Activated CD4-positive, alpha-beta T cell treated with anti-CD3 and anti-CD28 coated beads for 36 hours (primary cell): ENCODE data around the gene CDYL. TPM values are rescaled to one million over a fixed set of nuclear protein-coding genes. Genes with fewer than 3 reads are reported as not detected.
A peak's percentile ranks its signal among the peaks of the same experiment; 100 is the strongest.

Source experiments
- ATAC-seq: fragments of 200-7000 bp; cut with Tn5 transposase; one replicate; pipeline ENCODE4 v1.10.0; 2021; ENCODE audit warnings: mild to moderate bottlenecking, moderate library complexity
- CTCF ChIA-PET: fragments of 350-600 bp; sonication (Branson Sonifier 250); formaldehyde crosslinking; loops from one replicate; lab custom pipeline; 2021; ENCODE audit warnings: antibody characterized with exemption; lab: Charles Lee
- POLR2A ChIA-PET: fragments of 350-600 bp; sonication (Branson Sonifier 250); formaldehyde crosslinking; loops from one replicate; lab custom pipeline; 2021; ENCODE audit warnings: antibody characterized with exemption, inconsistent platforms; lab: Charles Lee
- DNase-seq: peaks from one replicate; pipeline ENCODE4 v3.0.0-alpha.2; 2020
- H3K27ac Mint-ChIP-seq: one replicate; pipeline ENCODE4 v1.8.0; 2021; ENCODE audit warnings: mixed read lengths
- H3K27me3 Mint-ChIP-seq: one replicate; pipeline ENCODE4 v1.8.0; 2021; ENCODE audit warnings: mixed read lengths
- H3K36me3 Mint-ChIP-seq: one replicate; pipeline ENCODE4 v1.8.0; 2021; ENCODE audit warnings: low read depth, mixed read lengths
- H3K4me1 Mint-ChIP-seq: one replicate; pipeline ENCODE4 v1.8.0; 2021; ENCODE audit warnings: mixed read lengths
- H3K4me3 Mint-ChIP-seq: one replicate; pipeline ENCODE4 v1.8.0; 2021; ENCODE audit warnings: mild to moderate bottlenecking, moderate library complexity, mixed read lengths
- H3K9me3 Mint-ChIP-seq: one replicate; pipeline ENCODE4 v1.8.0; 2021; ENCODE audit warnings: low read depth, mixed read lengths
- intact Hi-C, 2 experiments: fragments of 100-400 bp; cut with DNase I in 1 of 2; cut with micrococcal nuclease in 1 of 2; formaldehyde crosslinking; loops; one replicate each; pipeline versions ENCODE4 v1.14.2 to v1.15.1; 2022 to 2024; cut with DNase I, micrococcal nuclease
- total RNA-seq, 2 experiments: library from RNA; stranded (reverse); gene quantifications; one replicate each; pipeline ENCODE4 v1.2.3, GENCODE V29; 2021

The CDYL gene
- total RNA-seq, 2 experiments from 2014 or later = 22.1 to 33.7 TPM

DNA sequence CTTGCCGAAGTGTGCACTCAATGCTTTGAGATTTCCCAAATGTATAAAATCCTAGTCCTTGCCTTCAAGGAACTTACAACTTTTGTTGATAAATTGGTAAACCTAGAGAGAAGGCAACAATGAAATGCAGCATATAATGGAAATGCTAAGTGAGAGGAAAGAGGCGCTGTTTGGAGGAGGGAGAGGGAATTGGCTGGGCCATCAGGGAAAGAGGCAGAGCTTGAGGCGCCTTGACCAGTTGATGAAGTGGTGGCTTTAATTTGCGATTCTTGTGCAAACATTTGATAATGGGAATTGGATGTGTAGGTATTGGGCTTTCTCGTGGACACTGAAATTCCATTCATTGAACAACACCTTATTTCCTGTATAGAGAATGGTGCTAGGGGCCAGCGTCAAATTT lies 1.9 kb upstream of the CDYL start:
- ChIA-PET POLR2A (no interaction called here), CTCF (interaction anchor here (0.6 kb wide), 1 partner anchor 230 kb away, joined by 3 read pairs; no protein-coding TSS in a partner anchor)
- ATAC-seq = no peak
- H3K4me1 Mint-ChIP-seq = peaks cover 43% of the 10 kb centered on the region
- intact Hi-C loops = loop anchor here in 1 of 2 experiments (2.0 kb wide), 1 partner anchor 639 kb away; the partner anchor contains the start of gene ECI2
- peaks cover 17% of the 10 kb centered on the region for H3K9me3 Mint-ChIP-seq
- peaks cover 11% of the 10 kb centered on the region for H3K27me3 Mint-ChIP-seq
- no peak overlapping the region for H3K27ac Mint-ChIP-seq
- H3K4me3 Mint-ChIP-seq = peak overlapping the region; percentile 71
- no peak for DNase-seq
- H3K36me3 Mint-ChIP-seq = peaks cover 13% of the 10 kb centered on the region

DNA sequence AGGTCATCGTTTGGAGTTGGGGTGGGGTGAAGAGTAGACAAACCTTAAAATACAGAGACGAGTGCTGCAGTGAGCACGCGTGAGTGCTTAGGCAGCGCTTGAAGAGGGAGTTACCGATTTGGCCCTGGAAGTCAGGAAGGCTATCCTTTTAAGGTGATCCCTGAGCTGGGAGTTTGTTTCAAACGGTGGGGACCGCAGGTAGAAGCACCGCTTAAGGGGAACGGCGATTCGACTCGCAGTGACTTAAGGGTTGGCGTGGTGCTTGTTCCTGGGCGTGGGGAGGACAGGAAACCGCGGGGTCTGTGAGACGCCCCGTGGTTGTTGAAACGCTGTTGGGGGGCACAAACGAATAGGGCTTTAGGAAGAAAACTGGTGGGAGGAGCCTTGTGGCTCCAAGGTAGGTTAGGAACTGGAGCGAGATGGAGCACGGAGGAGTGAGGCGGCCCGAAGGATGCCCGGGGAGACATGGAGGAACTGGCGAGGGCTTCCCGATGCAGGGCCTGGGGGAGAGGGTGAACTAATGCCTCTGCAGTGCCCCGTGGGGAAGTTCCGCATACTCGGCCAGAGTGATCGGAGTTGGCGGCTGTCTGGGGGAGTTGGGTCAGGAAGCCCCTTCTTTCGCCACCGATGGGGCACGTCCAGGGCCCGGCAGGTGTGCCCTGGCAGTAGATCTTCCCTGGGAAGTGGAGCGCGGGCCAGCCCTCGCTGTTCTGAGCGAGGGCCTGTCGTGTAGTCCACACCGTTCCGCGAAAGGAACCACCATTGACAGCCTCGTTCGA lies 1.3 kb upstream of the CDYL start:
- peaks cover 45% of the 10 kb centered on the region for H3K4me1 Mint-ChIP-seq
- ChIA-PET CTCF (interaction anchor here (0.6 kb wide), 1 partner anchor 754 kb away, joined by 3 read pairs; a partner anchor contains a TSS), POLR2A (interaction anchor here (1.4 kb wide), 1 partner anchor 15 kb away, joined by 4 read pairs; no protein-coding TSS in a partner anchor)
- peak overlapping the region; percentile 71 for H3K4me3 Mint-ChIP-seq
- peak overlapping the region; percentile 37 for H3K27ac Mint-ChIP-seq
- H3K36me3 Mint-ChIP-seq = peaks cover 15% of the 10 kb centered on the region
- ATAC-seq (no peak), DNase-seq (no peak)
- H3K27me3 Mint-ChIP-seq = peaks cover 11% of the 10 kb centered on the region
- intact Hi-C loops = loop anchor here (2.0 to 5.0 kb wide), 6 partner anchors 128 to 1708 kb away; partner anchors contain the start of genes ECI2 (in 1 of the 2), RIPK1 (in 1 of the 2) and RPP40 (in 1 of the 2)
- peaks cover 19% of the 10 kb centered on the region for H3K9me3 Mint-ChIP-seq

- Mint-ChIP-seq H3K4me3 (peak overlapping the region; percentile 71), H3K36me3 (peaks cover 15% of the 10 kb centered on the region), H3K27me3 (peaks cover 11% of the 10 kb centered on the region), H3K9me3 (peaks cover 19% of the 10 kb centered on the region), H3K4me1 (peaks cover 51% of the 10 kb centered on the region), H3K27ac (peak overlapping the region; percentile 37)
- DNase-seq = peak; percentile 74
- ChIA-PET POLR2A (interaction anchor here (1.4 kb wide), 1 partner anchor 14 kb away, joined by 4 read pairs; no protein-coding TSS in a partner anchor), CTCF (interaction anchor here (0.6 kb wide), 1 partner anchor 755 kb away, joined by 3 read pairs; a partner anchor contains a TSS)
- ATAC-seq = peak; percentile 51
- intact Hi-C loops = loop anchor here (1.0 to 5.0 kb wide), 12 partner anchors 128 to 1708 kb away; partner anchors contain the start of genes RPP40 (in 2 of the 2), ECI2 (in 1 of the 2), FARS2 (in 1 of the 2) and RIPK1 (in 1 of the 2)
These were observed 592 bp upstream of the CDYL start for GRCh38 chr6:4775494-4776130.

GRCh38 chr6:4776493-4777393 lies 539 bp downstream of the CDYL start:
- intact Hi-C loops = loop anchor here (1.0 to 5.0 kb wide), 11 partner anchors 129 to 1709 kb away; partner anchors contain the start of genes RPP40 (in 2 of the 2), FARS2 (in 1 of the 2) and RIPK1 (in 1 of the 2)
- H3K4me1 Mint-ChIP-seq = peaks cover 63% of the 10 kb centered on the region
- peaks cover 11% of the 10 kb centered on the region for H3K27me3 Mint-ChIP-seq
- peak overlapping the region; percentile 92 for H3K27ac Mint-ChIP-seq
- ChIA-PET POLR2A (interaction anchor here (0.6 to 1.4 kb wide), 2 partner anchors 13 to 139 kb away, joined by 3 to 4 read pairs; no protein-coding TSS in a partner anchor), CTCF (interaction anchor here (1.4 kb wide), 1 partner anchor 24 kb away, joined by 4 read pairs; no protein-coding TSS in a partner anchor)
- H3K9me3 Mint-ChIP-seq = peaks cover 19% of the 10 kb centered on the region
- peak overlapping the region; percentile 81 for H3K4me3 Mint-ChIP-seq
- DNase-seq (peak; percentile 66), ATAC-seq (peak; percentile 5)
- peaks cover 15% of the 10 kb centered on the region for H3K36me3 Mint-ChIP-seq

- ATAC-seq = no peak
- peak; percentile 29 for DNase-seq
- H3K4me3 Mint-ChIP-seq = peak overlapping the region; percentile 81
- H3K36me3 Mint-ChIP-seq = peaks cover 15% of the 10 kb centered on the region
- intact Hi-C loops = loop anchor here (2.0 to 5.0 kb wide), 8 partner anchors 130 to 1710 kb away; partner anchors contain the start of genes RIPK1 (in 1 of the 2) and RPP40 (in 1 of the 2)
- peak overlapping the region; percentile 92 for H3K27ac Mint-ChIP-seq
- H3K27me3 Mint-ChIP-seq = peaks cover 11% of the 10 kb centered on the region
- H3K9me3 Mint-ChIP-seq = peaks cover 19% of the 10 kb centered on the region
- ChIA-PET POLR2A (no interaction called here), CTCF (interaction anchor here (0.6 to 1.4 kb wide), 2 partner anchors 23 to 164 kb away, joined by 3 to 4 read pairs; no protein-coding TSS in a partner anchor)
- peaks cover 70% of the 10 kb centered on the region for H3K4me1 Mint-ChIP-seq
These were observed 1.3 kb downstream of the CDYL start for GRCh38 chr6:4777394-4777935.

DNA sequence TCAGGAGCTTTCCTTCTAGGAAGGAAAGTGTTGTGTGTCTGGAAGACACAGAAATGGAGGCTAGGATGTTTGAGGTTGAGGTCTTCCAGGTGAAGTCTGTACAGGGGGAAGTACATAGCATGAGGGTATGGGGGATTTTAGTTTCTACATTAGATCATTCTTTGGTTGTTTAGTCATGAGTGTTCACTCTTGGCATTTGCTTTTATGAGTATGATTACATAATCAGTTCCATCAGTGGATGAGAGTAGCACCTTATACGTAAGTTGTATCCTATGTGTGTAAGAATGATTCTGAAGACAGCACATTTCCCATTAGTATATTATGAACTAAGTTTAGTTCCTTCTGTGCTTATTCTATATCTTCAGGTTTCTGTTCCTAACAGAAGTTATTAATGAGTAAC lies 1.9 kb downstream of the CDYL start:
- Mint-ChIP-seq H3K9me3 (peaks cover 15% of the 10 kb centered on the region), H3K4me3 (peak overlapping the region; percentile 81), H3K27me3 (peaks cover 10% of the 10 kb centered on the region), H3K36me3 (peaks cover 15% of the 10 kb centered on the region), H3K27ac (peak overlapping the region; percentile 92), H3K4me1 (peaks cover 66% of the 10 kb centered on the region)
- POLR2A ChIA-PET = no interaction called here
- CTCF ChIA-PET = interaction anchor here (0.6 to 1.5 kb wide), 3 partner anchors 12 to 163 kb away, joined by 3 to 9 read pairs (median 4); no protein-coding TSS in a partner anchor
- intact Hi-C loops = loop anchor here (5.0 kb wide), 5 partner anchors 131 to 1711 kb away; partner anchors contain the start of genes RIPK1 (in 1 of the 2) and RPP40 (in 1 of the 2)
- no peak for DNase-seq
- ATAC-seq = peak; percentile 34

GRCh38 chr6:4780360-4780812 lies 4.2 kb downstream of the CDYL start:
- POLR2A ChIA-PET = no interaction called here
- no peak overlapping the region for H3K4me3 Mint-ChIP-seq
- peaks cover 21% of the 10 kb centered on the region for H3K9me3 Mint-ChIP-seq

GRCh38 chr6:4781426-4781825 lies 5.2 kb downstream of the CDYL start:
- intact Hi-C loops = loop anchor here in 1 of 2 experiments (1.0 to 2.0 kb wide), 2 partner anchors 9 to 19 kb away; no protein-coding TSS in a partner anchor
- POLR2A ChIA-PET = no interaction called here
- peaks cover 22% of the 10 kb centered on the region for H3K36me3 Mint-ChIP-seq

More at GRCh38 chr6:4780360-4780812, 4.2 kb downstream of the CDYL start:
- Mint-ChIP-seq H3K4me1 (peaks cover 60% of the 10 kb centered on the region), H3K27me3 (no peaks in the 10 kb centered on the region), H3K27ac (no peak overlapping the region), H3K36me3 (peaks cover 22% of the 10 kb centered on the region)
- DNase-seq = no peak
- intact Hi-C loops = loop anchor here in 1 of 2 experiments (2.0 kb wide), 1 partner anchor 20 kb away; no protein-coding TSS in a partner anchor
- CTCF ChIA-PET = interaction anchor here (0.9 to 3.1 kb wide), 3 partner anchors 9 to 498 kb away, joined by 3 to 12 read pairs (median 3); no protein-coding TSS in a partner anchor
- ATAC-seq = no peak

GRCh38 chr6:4781967-4782575 lies 5.9 kb downstream of the CDYL start:
- no peaks in the 10 kb centered on the region for H3K27me3 Mint-ChIP-seq
- peaks cover 21% of the 10 kb centered on the region for H3K9me3 Mint-ChIP-seq
- DNase-seq = no peak
- ATAC-seq = no peak
- H3K4me3 Mint-ChIP-seq = no peak overlapping the region
- CTCF ChIA-PET = interaction anchor here (1.1 to 3.1 kb wide), 3 partner anchors 8 to 72 kb away, joined by 3 to 12 read pairs (median 5); no protein-coding TSS in a partner anchor
- peaks cover 73% of the 10 kb centered on the region for H3K4me1 Mint-ChIP-seq
- POLR2A ChIA-PET = no interaction called here
- peaks cover 22% of the 10 kb centered on the region for H3K36me3 Mint-ChIP-seq
- H3K27ac Mint-ChIP-seq = no peak overlapping the region
- intact Hi-C loops = loop anchor here in 1 of 2 experiments (1.0 to 2.0 kb wide), 2 partner anchors 8 to 19 kb away; no protein-coding TSS in a partner anchor

More at GRCh38 chr6:4781426-4781825, 5.2 kb downstream of the CDYL start:
- CTCF ChIA-PET = interaction anchor here (1.1 to 3.1 kb wide), 3 partner anchors 9 to 73 kb away, joined by 3 to 12 read pairs (median 5); no protein-coding TSS in a partner anchor
- Mint-ChIP-seq H3K27ac (no peak overlapping the region), H3K4me1 (peaks cover 67% of the 10 kb centered on the region), H3K27me3 (no peaks in the 10 kb centered on the region), H3K4me3 (no peak overlapping the region), H3K9me3 (peaks cover 21% of the 10 kb centered on the region)
- no peak for DNase-seq
- no peak for ATAC-seq
